ENCODE data around the gene IMPG1.
"Not testable (repeated sequence)": the region's sequence is repeated elsewhere in the genome, so short reads cannot be mapped to it uniquely, and the experiment has no call there.

IMPG1 gene

DNA sequence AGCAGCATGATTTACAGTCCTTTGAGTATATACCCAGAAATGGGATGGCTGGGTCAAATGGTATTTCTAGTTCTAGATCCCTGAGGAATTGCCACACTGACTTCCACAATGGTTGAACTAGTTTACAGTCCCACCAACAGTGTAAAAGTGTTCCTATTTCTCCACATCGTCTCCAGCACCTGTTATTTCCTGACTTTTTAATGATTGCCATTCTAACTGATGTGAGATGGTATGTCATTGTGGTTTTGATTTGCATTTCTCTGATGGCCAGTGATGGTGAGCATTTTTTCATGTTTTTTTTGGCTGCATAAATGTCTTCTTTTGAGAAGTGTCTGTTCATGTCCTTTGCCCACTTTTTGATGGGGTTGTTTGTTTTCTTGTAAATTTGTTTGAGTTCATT is 172.2 kb downstream of the IMPG1 start:
- H3K27ac ChIP-seq; DNase-seq (ENCODE audit: low read depth, low spot score): not testable (repeated sequence)

GRCh38 chr6:75896526-75896925 is 175.9 kb downstream of the IMPG1 start:
- H3K27ac ChIP-seq: no peak overlapping the region
- no peak for DNase-seq (ENCODE audit: low read depth, low spot score)

- H3K27ac ChIP-seq: no peak overlapping the region
- no peak for DNase-seq (ENCODE audit: low read depth, low spot score)
These were observed 178.7 kb downstream of the IMPG1 start for GRCh38 chr6:75893776-75894152.

- DNase-seq (ENCODE audit: low read depth, low spot score): no peak
These were observed 179.2 kb downstream of the IMPG1 start for GRCh38 chr6:75893058-75893775.

DNA sequence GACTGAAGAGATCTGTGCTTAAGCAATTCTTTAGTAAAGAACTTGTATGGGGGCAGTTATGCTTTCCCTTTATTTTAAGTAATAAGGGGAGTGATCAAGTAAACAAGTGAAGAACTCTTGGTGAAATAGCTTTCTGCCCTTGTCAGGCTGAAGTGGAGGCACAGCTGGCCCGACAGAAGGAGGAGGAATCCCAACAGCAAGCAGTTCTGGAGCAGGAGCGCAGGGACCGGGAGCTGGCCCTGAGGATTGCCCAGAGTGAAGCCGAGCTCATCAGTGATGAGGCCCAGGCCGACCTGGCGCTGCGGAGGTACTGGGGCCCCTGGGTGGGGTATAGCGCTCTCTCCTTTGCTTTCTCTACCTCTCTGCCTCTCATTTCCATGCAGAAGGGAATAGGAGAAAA is 180.1 kb downstream of the IMPG1 start:
- H3K27ac ChIP-seq: no peak overlapping the region
- DNase-seq (ENCODE audit: low read depth, low spot score): no peak

More at GRCh38 chr6:75893058-75893775, 179.2 kb downstream of the IMPG1 start:
- no peak overlapping the region for H3K27ac ChIP-seq

- no peak overlapping the region for H3K27ac ChIP-seq
- no peak for DNase-seq (ENCODE audit: low read depth, low spot score)
These were observed 187.6 kb downstream of the IMPG1 start for GRCh38 chr6:75884822-75885221.

DNA sequence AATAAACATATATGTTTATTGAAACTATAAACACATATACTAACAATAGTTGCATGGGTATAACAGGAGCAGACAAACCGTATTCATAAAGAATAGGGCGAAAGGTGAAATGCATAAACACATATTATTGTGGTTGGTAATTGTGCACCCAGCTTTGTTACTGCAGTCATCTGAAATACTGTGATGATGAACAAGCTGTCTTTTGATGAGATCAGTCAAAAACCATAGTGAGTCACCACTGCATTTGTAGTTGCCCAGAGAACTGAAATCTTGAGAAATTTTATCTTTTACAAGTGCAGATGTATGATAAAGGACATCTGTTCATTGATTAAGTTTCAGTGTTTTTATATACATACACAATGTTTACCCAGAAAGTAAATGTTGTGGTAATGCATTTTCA is 189.7 kb downstream of the IMPG1 start:
- DNase-seq (ENCODE audit: low read depth, low spot score): peak; percentile 34

DNA sequence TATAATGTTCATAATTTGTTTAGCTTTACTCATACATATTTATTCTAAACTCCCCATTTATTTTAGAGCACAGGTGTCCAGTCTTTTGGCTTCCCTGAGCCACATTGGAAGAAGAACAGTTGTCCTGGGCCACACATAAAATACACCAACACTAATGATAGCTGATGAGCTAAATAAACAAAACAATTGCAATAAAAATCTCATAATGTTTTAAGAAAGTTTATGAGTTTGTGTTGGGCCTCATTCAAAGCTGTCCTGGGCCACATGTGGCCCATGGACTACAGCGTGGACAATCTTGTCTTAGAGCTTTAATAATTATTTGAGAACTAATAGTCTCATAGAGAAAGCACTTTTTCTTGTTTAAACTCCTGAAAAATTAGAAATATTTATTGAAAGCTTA is 192.2 kb downstream of the IMPG1 start:
- no peak overlapping the region for H3K27ac ChIP-seq
- DNase-seq (ENCODE audit: low read depth, low spot score): no peak

More for the DNA sequence above, 189.7 kb downstream of the IMPG1 start:
- H3K27ac ChIP-seq: no peak overlapping the region

DNA sequence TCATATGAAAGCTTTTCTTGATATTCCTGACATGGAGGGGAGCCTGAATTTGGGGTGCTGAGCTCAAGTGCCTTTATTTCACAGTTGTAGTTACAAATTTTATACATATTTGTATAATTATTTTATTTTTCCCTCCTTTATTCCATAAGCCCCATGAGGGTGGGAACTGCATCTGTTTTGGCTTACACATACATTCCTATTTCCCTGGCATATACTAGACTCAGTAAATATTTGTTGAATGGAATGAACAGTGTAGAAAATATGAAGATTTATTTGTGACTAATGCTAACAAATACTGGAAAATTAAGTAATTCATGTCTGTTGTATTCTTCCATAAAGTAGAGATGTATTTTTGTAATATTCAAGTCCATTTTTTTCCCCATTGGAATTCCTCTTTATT is 196.3 kb downstream of the IMPG1 start:
- no peak for DNase-seq (ENCODE audit: low read depth, low spot score)
- H3K27ac ChIP-seq: no peak overlapping the region

- no peak overlapping the region for H3K27ac ChIP-seq
- no peak for DNase-seq (ENCODE audit: low read depth, low spot score)
These were observed 198.2 kb downstream of the IMPG1 start for GRCh38 chr6:75874224-75874623.

Measured in epithelial cell of prostate (primary cell).